ENCODE measurements around the gene RAD51.
A peak's percentile ranks its signal among the peaks of the same experiment; 100 is the strongest.
"Not testable (repeated sequence)": the region's sequence is repeated elsewhere in the genome, so short reads cannot be mapped to it uniquely, and the experiment has no call there.

The RAD51 gene

DNA sequence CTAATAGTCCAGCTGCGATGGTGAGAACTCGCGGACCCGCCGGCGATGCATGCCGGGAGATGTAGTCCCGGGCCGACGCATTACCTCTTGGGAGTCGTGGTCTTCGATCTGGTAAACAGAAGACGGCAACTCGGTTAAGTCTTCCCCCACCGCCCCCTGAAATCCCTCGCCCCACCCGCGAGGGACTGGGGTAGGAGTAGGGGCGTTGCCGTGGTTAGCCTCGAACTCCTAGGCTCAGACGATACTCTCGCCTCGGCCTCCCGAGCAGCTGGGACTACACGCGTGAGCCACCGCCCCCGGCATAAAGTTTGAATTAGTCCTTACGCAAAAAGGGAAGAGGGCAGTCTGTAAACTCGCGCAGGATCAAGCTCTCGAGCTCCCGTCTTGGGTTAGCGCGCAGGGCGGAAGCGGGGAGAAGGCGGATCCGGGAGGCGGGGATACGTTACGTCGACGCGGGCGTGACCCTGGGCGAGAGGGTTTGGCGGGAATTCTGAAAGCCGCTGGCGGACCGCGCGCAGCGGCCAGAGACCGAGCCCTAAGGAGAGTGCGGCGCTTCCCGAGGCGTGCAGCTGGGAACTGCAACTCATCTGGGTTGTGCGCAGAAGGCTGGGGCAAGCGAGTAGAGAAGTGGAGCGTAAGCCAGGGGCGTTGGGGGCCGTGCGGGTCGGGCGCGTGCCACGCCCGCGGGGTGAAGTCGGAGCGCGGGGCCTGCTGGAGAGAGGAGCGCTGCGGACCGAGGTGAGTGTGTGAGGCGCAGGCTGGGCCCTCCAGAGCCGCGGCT lies at the start of gene RAD51:
Gene RAD51 (plus strand): TSS at position 487 of the 781 bp plus-strand sequence. CDS start 3,585 bp downstream, outside the sequence.
- TF ChIP-seq, protein P1, sequence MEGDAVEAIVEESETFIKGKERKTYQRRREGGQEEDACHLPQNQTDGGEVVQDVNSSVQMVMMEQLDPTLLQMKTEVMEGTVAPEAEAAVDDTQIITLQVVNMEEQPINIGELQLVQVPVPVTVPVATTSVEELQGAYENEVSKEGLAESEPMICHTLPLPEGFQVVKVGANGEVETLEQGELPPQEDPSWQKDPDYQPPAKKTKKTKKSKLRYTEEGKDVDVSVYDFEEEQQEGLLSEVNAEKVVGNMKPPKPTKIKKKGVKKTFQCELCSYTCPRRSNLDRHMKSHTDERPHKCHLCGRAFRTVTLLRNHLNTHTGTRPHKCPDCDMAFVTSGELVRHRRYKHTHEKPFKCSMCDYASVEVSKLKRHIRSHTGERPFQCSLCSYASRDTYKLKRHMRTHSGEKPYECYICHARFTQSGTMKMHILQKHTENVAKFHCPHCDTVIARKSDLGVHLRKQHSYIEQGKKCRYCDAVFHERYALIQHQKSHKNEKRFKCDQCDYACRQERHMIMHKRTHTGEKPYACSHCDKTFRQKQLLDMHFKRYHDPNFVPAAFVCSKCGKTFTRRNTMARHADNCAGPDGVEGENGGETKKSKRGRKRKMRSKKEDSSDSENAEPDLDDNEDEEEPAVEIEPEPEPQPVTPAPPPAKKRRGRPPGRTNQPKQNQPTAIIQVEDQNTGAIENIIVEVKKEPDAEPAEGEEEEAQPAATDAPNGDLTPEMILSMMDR (IDR thresholded peaks at IDR 0.05; ENCODE audit: low read depth, low read length) = no peak
- peak within 1 kb of the TSS; percentile 67 for H3K4me3 ChIP-seq (ENCODE audit: low read depth, low read length)

DNA sequence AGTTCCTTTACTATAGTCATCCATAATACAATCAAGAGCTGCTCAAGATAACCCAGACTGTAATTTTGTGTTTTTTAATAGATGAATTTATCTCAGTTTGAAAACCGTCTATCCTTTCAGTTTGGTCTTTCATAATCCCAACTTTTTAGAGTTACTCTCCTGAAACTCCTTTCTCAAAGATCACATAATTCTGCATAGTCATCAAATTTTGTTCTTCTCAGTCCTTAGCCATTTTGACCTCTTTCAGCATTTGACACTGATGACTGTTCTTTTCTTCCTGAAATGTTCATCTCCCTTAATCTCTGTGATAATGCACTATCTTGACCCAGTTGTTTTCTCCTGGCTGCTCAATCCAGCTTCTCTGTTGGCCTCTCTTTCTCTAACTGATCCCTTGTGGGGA lies 47.5 kb upstream of the RAD51 start:
- no peak overlapping the region for H3K4me3 ChIP-seq (ENCODE audit: low read depth, low read length)
- TF ChIP-seq, protein P1 (IDR thresholded peaks at IDR 0.05; ENCODE audit: low read depth, low read length) = no peak

DNA sequence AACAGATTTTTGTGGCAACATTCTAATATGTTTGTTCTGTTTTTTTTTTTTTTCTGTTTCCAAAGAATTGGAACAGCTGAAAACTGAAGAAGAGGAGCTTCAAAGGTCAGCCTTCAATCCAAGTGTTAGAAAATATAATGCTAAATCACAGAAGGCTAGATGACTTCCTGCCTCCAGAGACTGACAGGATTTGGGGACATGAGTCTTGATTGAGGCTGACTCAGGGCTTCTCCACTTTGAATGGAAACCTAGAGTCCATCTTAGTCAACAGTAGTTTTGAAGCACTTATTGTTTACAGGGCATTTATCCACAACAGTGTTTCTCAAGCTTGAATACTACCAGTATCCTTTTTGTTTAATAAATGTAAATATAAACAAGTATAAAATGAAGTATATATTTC lies 44.5 kb upstream of the RAD51 start:
- TF ChIP-seq, protein P1 (IDR thresholded peaks at IDR 0.05; ENCODE audit: low read depth, low read length) = no peak

DNA sequence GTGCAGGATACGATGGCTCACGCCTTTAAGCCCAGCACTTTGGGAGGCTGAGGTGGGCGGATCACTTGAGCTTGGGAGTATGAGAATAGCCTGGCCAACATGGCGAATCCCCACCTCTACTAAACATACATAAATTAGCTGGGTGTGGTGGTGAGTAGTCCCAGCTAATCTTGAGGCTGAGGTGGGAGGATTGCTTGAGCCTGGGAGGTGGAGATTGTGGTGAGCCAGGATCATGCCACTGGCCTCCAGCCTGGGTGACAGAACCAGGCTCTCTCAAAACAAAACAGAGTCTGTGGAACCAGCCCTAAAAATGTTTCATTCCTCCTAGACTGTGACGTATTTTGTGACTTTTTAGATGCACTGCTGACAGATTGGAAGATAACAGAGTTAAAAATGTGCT lies 34.3 kb upstream of the RAD51 start:
- H3K4me3 ChIP-seq (ENCODE audit: low read depth, low read length) = no peak overlapping the region
- TF ChIP-seq, protein P1 (IDR thresholded peaks at IDR 0.05; ENCODE audit: low read depth, low read length) = no peak

More for the DNA sequence above, 44.5 kb upstream of the RAD51 start:
- H3K4me3 ChIP-seq (ENCODE audit: low read depth, low read length) = no peak overlapping the region

DNA sequence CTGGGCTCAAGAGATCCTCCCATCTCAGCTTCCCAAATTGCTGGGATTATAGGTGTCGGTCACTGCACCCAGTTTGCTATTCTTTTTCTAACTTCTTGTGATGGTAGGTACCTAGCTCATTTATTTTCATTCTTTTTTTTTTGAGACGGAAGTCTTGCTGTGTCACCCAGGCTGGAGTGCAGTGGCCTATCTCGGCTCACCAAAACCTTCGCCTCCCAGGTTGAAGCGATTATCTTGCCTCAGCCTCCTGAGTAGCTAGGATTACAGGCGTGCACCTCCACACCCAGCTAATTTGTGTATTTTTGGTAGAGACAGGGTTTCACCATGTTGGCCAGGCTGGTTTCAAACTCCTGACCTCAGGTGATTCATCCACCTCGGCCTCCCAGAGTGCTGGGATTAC lies 30.1 kb upstream of the RAD51 start:
- TF ChIP-seq, protein P1 (IDR thresholded peaks at IDR 0.05; ENCODE audit: low read depth, low read length) = no peak
- no peak overlapping the region for H3K4me3 ChIP-seq (ENCODE audit: low read depth, low read length)

DNA sequence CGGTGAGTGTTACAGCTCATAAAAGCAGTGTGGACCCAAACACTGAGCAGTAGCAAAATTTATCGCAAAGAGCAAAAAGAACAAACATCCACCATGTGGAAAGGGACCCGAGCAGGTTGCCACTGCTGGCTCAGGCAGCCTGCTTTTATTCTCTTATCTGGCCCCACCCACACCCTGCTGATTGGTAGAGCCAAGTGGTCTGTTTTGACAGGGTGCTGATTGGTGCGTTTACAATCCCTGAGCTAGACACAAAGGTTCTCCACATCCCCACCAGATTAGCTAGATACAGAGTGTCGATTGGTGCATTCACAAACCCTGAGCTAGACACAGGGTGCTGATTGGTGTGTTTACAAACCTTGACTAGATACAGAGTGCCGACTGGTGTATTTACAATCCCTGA lies 18.7 kb upstream of the RAD51 start:
- not testable (repeated sequence) for H3K4me3 ChIP-seq (ENCODE audit: low read depth, low read length)

DNA sequence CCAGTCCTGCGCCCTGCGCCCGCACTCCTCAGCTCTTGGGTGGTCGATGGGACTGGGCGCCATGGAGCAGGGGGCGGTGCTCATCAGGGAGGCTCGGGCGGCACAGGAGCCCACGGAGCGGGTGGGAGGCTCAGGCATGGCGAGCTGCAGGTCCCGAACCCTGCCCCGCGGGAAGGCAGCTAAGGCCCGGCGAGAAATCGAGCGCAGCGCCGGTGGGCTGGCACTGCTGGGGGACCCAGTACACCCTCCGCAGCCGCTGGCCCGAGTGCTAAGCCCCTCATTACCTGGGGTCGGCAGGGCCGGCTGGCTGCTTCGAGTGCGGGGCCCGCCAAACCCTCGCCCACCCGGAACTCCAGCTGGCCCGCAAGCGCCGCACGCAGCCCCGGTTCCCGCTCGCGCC lies 18.1 kb upstream of the RAD51 start:
- not testable (repeated sequence) for H3K4me3 ChIP-seq (ENCODE audit: low read depth, low read length)

DNA sequence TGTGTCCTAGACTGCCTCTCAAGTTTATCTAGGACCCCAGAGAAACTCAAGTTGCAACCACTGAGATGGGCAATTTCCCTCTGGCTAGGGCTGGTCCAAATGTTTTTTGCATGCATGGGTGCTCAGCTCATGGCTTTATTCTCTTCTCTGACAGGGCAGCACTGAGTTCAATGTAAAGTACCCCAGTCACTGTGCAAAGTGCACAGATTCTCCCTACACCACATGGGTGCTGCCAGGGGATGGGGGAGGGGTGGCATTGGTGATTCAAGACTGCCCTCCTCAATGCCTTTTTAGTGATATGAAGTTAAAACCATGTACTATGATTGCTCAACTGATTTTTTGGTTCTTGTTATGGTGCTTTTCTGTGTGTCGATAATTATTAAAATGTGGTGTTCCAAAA lies 14.8 kb upstream of the RAD51 start:
- TF ChIP-seq, protein P1 (IDR thresholded peaks at IDR 0.05; ENCODE audit: low read depth, low read length) = no peak
- H3K4me3 ChIP-seq (ENCODE audit: low read depth, low read length) = no peak overlapping the region

DNA sequence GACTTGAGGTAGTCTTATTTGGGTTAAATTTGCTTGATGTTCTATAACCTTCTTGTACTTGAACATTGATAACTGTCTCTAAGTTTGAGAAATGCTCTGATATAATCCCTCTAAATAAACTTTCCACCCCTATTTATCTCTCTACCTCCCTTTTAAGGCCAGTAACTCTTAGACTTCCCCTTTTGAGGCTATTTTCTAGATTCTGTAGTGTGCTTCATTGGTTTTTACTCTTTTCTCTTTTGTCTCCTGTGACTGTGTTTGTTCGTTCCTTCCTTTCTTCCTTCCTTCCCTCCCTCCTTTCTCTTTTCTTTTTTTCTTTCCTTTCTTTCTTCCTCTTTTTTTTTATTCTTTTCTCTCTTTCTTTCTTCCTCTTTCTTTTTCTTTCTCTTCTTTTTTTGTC lies 14.0 kb upstream of the RAD51 start:
- not testable (repeated sequence) for H3K4me3 ChIP-seq (ENCODE audit: low read depth, low read length)

Data from WI38 (cell line).